GM12801 (cell line): ENCODE data around the gene C2orf92.

Experiments used
- TF ChIP-seq, protein P1 (sequence below): IDR thresholded peaks from one replicate; pipeline ENCODE4 v1.5.1; 2011; ENCODE audit warnings: control low read depth; ENCODE audit not compliant: insufficient read length; ENCODE audit errors: extremely low read depth

Gene C2orf92

DNA sequence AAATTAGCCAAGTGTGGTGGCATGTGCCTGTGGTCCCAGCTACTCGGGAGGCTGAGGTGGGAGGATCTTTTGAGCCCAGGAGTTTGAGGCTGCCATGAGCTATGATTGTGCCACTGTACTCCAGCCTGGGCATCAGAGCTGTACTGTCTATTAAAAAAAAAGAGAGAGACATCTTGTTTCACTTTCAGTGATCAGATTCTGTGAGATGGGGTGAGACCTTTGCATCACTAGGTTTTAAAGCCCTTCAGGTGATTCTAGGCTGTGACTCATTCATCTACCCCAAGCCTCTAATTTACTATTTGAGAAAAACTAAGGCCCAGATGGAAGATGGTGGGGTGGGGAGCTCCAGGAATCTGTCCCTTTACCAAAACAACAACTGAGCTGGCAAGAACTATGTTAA is 7.1 kb downstream of the C2orf92 start:
- TF ChIP-seq, protein P1, sequence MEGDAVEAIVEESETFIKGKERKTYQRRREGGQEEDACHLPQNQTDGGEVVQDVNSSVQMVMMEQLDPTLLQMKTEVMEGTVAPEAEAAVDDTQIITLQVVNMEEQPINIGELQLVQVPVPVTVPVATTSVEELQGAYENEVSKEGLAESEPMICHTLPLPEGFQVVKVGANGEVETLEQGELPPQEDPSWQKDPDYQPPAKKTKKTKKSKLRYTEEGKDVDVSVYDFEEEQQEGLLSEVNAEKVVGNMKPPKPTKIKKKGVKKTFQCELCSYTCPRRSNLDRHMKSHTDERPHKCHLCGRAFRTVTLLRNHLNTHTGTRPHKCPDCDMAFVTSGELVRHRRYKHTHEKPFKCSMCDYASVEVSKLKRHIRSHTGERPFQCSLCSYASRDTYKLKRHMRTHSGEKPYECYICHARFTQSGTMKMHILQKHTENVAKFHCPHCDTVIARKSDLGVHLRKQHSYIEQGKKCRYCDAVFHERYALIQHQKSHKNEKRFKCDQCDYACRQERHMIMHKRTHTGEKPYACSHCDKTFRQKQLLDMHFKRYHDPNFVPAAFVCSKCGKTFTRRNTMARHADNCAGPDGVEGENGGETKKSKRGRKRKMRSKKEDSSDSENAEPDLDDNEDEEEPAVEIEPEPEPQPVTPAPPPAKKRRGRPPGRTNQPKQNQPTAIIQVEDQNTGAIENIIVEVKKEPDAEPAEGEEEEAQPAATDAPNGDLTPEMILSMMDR = no peak

DNA sequence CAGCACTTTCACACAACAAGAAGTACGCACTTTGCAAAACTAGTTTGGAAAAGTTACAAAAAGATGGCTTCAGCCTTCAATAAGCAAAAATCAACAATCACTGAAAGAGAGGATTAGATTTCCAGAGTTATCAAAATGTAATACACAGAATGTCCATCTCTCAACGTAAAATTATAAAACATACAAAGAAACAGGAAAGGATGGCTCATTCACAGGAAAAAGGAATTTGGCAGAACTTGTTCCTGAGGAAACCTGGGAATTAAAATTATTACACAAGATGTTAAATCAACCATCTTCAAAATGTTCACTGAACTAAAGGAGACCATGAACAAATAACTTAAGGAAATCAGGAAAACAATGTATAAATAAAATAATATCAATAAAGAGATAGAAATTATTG is 8.0 kb downstream of the C2orf92 start:
- TF ChIP-seq, protein P1 = no peak

DNA sequence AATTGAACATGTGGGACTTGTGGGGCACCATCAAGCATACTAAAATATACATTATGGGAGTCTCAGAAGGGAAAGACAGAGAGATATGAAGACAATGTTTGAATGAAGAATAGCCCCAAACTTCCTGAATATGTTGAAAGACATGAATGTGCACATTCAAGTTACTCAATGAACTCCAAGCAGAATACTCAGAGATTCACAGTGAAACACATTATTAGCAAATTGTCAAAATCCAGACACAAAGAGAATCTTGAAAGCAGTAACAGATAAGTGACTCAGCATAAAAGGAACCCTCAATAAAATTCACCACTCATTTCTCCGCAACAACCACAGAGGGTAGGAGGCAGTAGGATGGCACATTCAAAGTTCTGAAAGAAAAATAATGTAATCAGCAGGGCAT is 8.8 kb downstream of the C2orf92 start:
- TF ChIP-seq, protein P1 = no peak

DNA sequence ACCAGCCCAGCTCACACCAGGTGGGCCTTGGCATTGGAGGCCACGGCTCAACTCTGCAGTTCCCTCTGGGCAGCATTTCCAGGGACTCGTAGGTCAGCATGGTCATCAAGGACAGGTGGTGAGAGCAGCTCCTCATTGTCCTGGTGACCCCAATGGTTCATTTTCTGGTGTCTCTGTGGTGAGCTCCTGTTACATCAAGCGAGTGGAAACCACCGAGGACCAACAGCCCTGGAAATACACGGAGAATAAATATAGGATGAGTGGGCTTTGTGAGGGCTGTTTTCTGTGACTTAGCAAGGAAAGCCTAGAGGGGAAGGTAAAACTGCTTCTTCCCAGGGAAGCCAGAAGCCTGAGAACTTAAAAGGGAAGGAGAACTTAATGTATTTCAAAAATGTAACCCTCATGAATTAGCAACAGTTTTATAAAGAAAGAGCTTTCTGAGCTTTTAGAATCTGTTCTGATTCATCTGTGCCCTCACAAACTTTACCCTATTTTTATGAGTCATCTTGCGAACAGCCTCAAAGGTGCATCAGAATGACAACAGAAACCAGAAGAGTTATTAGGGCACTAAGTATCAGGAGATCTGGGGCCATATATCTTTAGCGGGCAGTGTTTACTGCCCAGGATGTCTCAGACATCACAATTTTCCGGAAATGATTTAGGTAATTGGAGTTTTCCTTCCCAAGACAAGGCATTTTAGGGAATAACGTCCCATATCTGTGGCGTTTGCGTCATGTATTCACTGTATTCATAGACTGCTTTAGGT is 18.7 kb downstream of the C2orf92 start:
- TF ChIP-seq, protein P1 = no peak

DNA sequence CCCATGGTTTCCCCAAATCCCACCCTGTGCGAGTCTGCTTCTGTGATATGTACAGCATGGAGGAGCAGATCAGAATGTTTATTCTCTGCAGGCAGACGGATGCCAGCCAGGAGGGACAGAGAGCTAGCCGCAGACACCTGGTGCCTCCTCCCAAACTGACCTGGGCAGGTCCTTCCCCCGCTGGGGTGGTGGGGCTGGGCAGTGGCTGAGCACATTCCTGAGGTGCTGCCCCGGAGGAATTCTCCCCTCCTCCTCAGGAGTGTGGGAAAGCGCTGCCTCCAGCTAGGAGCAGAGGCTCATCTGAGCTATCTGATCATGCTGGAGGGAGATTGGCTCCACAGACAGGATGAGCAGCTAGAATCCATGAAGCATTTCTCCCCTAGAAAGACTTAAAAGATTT is 21.7 kb downstream of the C2orf92 start:
- TF ChIP-seq, protein P1 = no peak

DNA sequence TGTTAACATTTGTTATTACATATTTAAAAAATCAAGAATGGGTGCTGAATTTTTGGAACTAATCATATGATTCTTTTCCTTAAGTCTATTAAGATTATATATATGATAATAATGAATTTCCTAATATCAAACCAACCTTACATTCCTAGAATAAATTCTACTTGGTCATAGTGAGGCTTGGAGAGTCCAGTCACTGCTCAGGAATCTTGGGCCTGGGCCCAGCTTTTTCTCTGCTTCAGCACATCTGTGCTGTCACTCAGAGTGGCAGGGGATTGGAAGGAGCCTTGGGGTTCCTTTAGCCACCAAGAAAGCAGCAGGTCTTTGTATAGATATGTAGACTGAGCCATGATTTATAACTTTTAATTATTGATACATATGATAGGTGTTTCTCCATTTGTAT is 24.0 kb downstream of the C2orf92 start:
- TF ChIP-seq, protein P1 = no peak

DNA sequence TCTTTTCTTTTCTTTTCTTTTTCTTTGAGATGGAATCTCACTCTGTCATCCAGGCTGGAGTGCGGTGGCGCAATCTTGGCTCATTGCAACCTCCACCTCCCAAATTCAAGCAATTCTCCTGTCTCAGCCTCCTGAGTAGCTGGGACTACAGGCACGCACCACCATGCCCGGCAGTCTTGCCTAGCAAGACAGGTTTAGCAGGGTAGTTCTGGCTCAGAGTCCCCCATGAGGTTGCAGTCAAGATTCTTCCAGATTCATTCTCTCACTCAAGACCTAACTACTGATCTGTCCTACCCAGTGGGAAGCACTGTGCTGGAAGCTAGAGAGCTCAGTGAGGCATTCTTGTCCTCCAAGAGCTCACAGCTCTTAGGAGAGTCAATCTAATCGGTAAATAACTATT is 26.2 kb downstream of the C2orf92 start:
- TF ChIP-seq, protein P1 = no peak
